Tibial artery (tissue), 4 donors: ENCODE results near the gene PHKG2.

Experiments used
- DNase-seq, 2 donors: peaks; one replicate each; pipeline ENCODE4 v3.0.0-alpha.2; 2019
- H3K27ac ChIP-seq, 2 donors: fragments of 200-600 bp; sonication (generic) in 1 of 2; 1 replicate in 1 of 2; 2 replicates in 1 of 2; pipeline ENCODE4 v1.5.1; 2018 to 2019; ENCODE audit warnings: mild to moderate bottlenecking in 1 of 2
- H3K27me3 ChIP-seq, 2 donors: fragments of 200-600 bp; sonication (generic) in 1 of 2; one replicate each; pipeline versions ENCODE4 v1.5.1 to v1.6.0; 2016 to 2019
- H3K36me3 ChIP-seq, 3 donors: fragments of 200-600 bp; sonication (generic) in 2 of 3; one replicate each; pipeline ENCODE4 v1.5.1; 2016 to 2019; ENCODE audit warnings: mild to moderate bottlenecking in 2 of 3
- H3K4me1 ChIP-seq, 4 donors: fragments of 200-600 bp; sonication (generic) in 2 of 4; 1 replicate in 3 of 4; 2 replicates in 1 of 4; pipeline ENCODE4 v1.5.1; 2016 to 2019
- H3K4me3 ChIP-seq, 2 donors: fragments of 200-600 bp; sonication (generic) in 1 of 2; 1 replicate in 1 of 2; 2 replicates in 1 of 2; pipeline ENCODE4 v1.5.1; 2018 to 2019; ENCODE audit warnings: mild to moderate bottlenecking in 2 of 2
- H3K9me3 ChIP-seq, 3 donors: fragments of 200-600 bp; sonication (generic) in 1 of 3; one replicate each; pipeline ENCODE4 v1.5.1; 2016 to 2019
- CTCF ChIP-seq, 2 experiments: fragments of 200-600 bp in 1 of 2; fragments of 450-650 bp in 1 of 2; IDR thresholded peaks; one replicate each; pipeline ENCODE4 v1.5.1; 2017 to 2019; ENCODE audit warnings: antibody characterized with exemption in 2 of 2, mild to moderate bottlenecking in 1 of 2, moderate library complexity in 1 of 2
- intact Hi-C: fragments of 100-400 bp; cut with DNase I; formaldehyde crosslinking; loops from one replicate; pipeline ENCODE4 v1.15.0; 2023; ENCODE audit warnings: low total_unique reads

PHKG2 gene

GRCh38 chr16:30779596-30779995 lies 31.4 kb downstream of the PHKG2 start:
- Histone ChIP-seq H3K27ac (no peak overlapping the region), H3K4me3 (no peak overlapping the region), H3K4me1 (peaks cover 0 to 22% (median 12%) of the 10 kb centered on the region in 4 donors), H3K9me3 (no peaks in the 10 kb centered on the region), H3K36me3 (peaks cover 21 to 47% (median 26%) of the 10 kb centered on the region in 3 donors), H3K27me3 (no peaks in the 10 kb centered on the region)
- DNase-seq: no peak
- TF ChIP-seq CTCF (IDR thresholded peaks at IDR 0.05): no peak
- intact Hi-C loops: no loop called here

- H3K4me1 ChIP-seq: peaks cover 0 to 21% (median 8%) of the 10 kb centered on the region in 4 donors
- H3K27ac ChIP-seq: no peak overlapping the region
- intact Hi-C loops: no loop called here
- H3K27me3 ChIP-seq: no peaks in the 10 kb centered on the region
- no peak for TF ChIP-seq CTCF (IDR thresholded peaks at IDR 0.05)
- H3K36me3 ChIP-seq: peaks cover 21 to 52% (median 26%) of the 10 kb centered on the region in 3 donors
- no peaks in the 10 kb centered on the region for H3K9me3 ChIP-seq
- no peak for DNase-seq
- no peak overlapping the region for H3K4me3 ChIP-seq
Observed at GRCh38 chr16:30780021-30780420, 31.8 kb downstream of the PHKG2 start.

GRCh38 chr16:30780549-30780948 lies 32.3 kb downstream of the PHKG2 start:
- Histone ChIP-seq H3K4me1 (peaks cover 0 to 23% (median 10%) of the 10 kb centered on the region in 4 donors), H3K4me3 (no peak overlapping the region), H3K27me3 (no peaks in the 10 kb centered on the region), H3K36me3 (peaks cover 21 to 52% (median 26%) of the 10 kb centered on the region in 3 donors), H3K27ac (no peak overlapping the region), H3K9me3 (no peaks in the 10 kb centered on the region)
- no peak for DNase-seq
- no peak for TF ChIP-seq CTCF (IDR thresholded peaks at IDR 0.05)
- intact Hi-C loops: no loop called here

GRCh38 chr16:30782486-30783279 lies 34.5 kb downstream of the PHKG2 start:
- TF ChIP-seq CTCF (IDR thresholded peaks at IDR 0.05): no peak
- intact Hi-C loops: no loop called here

GRCh38 chr16:30783280-30784109 lies 35.3 kb downstream of the PHKG2 start:
- H3K36me3 ChIP-seq: peaks cover 21 to 52% (median 26%) of the 10 kb centered on the region in 3 donors
- H3K9me3 ChIP-seq: no peaks in the 10 kb centered on the region
- H3K4me3 ChIP-seq: no peak overlapping the region
- H3K4me1 ChIP-seq: peaks cover 0 to 25% (median 16%) of the 10 kb centered on the region in 4 donors
- intact Hi-C loops: no loop called here
- DNase-seq: no peak
- H3K27ac ChIP-seq: no peak overlapping the region
- TF ChIP-seq CTCF (IDR thresholded peaks at IDR 0.05): no peak
- H3K27me3 ChIP-seq: no peaks in the 10 kb centered on the region

More at GRCh38 chr16:30782486-30783279, 34.5 kb downstream of the PHKG2 start:
- no peaks in the 10 kb centered on the region for H3K27me3 ChIP-seq
- H3K4me1 ChIP-seq: peaks cover 0 to 21% (median 14%) of the 10 kb centered on the region in 4 donors
- H3K4me3 ChIP-seq: no peak overlapping the region
- no peaks in the 10 kb centered on the region for H3K9me3 ChIP-seq
- no peak for DNase-seq
- H3K27ac ChIP-seq: no peak overlapping the region
- H3K36me3 ChIP-seq: peaks cover 21 to 52% (median 26%) of the 10 kb centered on the region in 3 donors
